ENCODE data around the gene NDNF.

NDNF gene

GRCh38 chr4:121100093-121100775 is 27.9 kb upstream of the NDNF start:
- H3K27ac ChIP-seq, result no peak overlapping the region
- TF ChIP-seq ZFX (IDR thresholded peaks at IDR 0.05) (no peak), CTCF (conservative IDR thresholded peaks at IDR 0.05) (no peak)

- TF ChIP-seq ZFX (IDR thresholded peaks at IDR 0.05) (no peak), CTCF (conservative IDR thresholded peaks at IDR 0.05) (no peak)
- H3K27ac ChIP-seq, result no peak overlapping the region
These were observed 25.9 kb upstream of the NDNF start for GRCh38 chr4:121098266-121098665.

GRCh38 chr4:121096629-121097028 is 24.3 kb upstream of the NDNF start:
- TF ChIP-seq CTCF (conservative IDR thresholded peaks at IDR 0.05) (peak; percentile 53), ZFX (IDR thresholded peaks at IDR 0.05) (no peak)
- H3K27ac ChIP-seq, result no peak overlapping the region

GRCh38 chr4:121096191-121096590 is 23.9 kb upstream of the NDNF start:
- no peak overlapping the region for H3K27ac ChIP-seq
- no peak for TF ChIP-seq CTCF (conservative IDR thresholded peaks at IDR 0.05)
- TF ChIP-seq ZFX (IDR thresholded peaks at IDR 0.05), result no peak

- TF ChIP-seq ZFX (IDR thresholded peaks at IDR 0.05), result no peak
- no peak for TF ChIP-seq CTCF (conservative IDR thresholded peaks at IDR 0.05)
- no peak overlapping the region for H3K27ac ChIP-seq
These were observed 22.1 kb upstream of the NDNF start for GRCh38 chr4:121094297-121094966.

- no peak overlapping the region for H3K27ac ChIP-seq
- no peak for TF ChIP-seq ZFX (IDR thresholded peaks at IDR 0.05)
- TF ChIP-seq CTCF (conservative IDR thresholded peaks at IDR 0.05), result no peak
These were observed 20.9 kb upstream of the NDNF start for GRCh38 chr4:121093261-121093660.

GRCh38 chr4:121091941-121092340 is 19.6 kb upstream of the NDNF start:
- TF ChIP-seq CTCF (conservative IDR thresholded peaks at IDR 0.05) (no peak), ZFX (IDR thresholded peaks at IDR 0.05) (no peak)
- no peak overlapping the region for H3K27ac ChIP-seq
